ENCODE data around the gene AHNAK. TPM values are rescaled to one million over a fixed set of nuclear protein-coding genes. Genes with fewer than 3 reads are reported as not detected.
"Not testable (repeated sequence)": the region's sequence is repeated elsewhere in the genome, so short reads cannot be mapped to it uniquely, and the experiment has no call there.

AHNAK gene
- total RNA-seq, 1 donor from 2014 or later = 909 TPM

DNA sequence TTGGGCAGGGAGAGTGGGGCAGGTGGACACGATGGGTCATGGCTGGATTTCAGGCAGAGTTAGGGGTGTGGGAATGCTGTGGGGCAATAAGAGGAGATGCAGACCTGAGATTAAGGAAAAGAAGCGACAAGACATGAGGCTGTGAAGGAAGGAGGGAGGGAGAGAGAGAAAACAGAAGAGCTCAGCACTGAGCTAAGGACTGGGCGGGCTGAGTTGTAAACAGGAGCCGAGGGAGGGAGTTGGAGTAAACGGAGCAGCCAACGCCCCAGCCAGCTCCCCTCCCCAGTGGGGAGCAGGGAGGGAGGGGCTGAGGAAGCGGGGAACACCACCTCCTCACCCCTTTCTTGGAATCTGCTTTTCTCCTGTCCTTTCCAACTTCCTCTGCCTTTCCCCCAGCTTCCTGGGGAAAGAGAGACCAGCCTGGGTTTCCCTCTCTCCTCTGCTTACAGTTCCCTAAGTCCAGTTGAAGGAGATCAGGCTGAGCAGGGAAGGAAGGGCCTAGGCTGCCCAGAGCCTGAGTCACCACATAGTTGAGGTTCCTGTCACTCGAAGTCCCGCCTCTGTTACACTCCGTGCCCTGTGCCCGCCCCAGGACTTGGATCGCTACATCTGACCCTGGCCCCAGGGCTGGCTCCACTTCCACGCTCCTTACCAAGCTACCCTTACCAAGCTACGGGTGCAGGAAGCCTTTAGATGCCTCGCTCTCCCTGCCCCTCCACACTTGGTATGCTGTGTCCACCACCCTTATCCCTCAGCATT is 6.7 kb upstream of the AHNAK start:
- DNase-seq = peak; percentile 92

DNA sequence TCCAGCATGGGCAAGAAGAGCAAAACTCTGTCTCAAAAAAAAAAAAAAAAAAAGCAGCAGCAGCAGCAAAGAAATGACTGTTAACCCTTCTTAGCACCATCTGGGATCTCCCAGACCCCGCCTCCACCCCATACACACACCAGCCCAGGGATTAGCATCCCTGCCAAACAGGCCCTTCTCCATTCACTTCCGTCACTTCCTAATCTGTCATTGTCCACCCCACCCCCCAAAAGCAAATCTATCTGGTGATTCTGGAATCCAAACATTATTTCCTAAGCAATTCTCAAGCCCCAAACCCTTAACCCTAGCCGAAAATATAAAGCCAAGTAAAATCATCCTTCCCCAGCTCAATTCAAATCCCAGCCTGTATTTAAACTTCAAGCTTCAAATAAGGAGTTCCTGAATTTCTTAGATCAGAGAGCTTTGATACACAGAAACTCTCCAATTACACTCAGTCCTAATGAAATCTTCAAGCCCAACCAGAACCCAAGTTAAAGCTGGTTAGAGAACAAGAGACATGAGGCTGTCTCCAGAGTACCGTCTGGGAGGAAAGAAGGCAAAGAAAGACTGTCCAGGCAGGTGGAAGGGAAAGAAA is 6.0 kb upstream of the AHNAK start:
- DNase-seq = peak; percentile 84

DNA sequence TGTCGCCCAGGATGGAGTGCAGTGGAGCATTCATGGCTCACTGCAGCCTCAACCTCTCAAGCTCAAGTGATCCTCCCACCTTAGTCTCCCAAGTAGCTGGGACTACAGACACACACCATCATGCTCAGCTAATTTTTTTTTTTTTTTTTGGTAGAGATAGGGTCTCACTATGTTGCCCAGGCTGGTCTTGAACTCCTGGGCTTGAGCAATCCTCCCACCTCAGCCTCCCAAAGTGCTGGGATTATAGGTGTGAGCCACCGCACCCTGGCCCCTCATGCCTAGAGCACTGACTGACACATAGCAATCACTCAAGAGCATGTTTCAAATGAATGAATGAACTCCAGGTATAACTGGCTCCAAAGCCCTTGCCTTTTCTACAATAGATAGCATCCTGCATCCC is 3.9 kb upstream of the AHNAK start:
- not testable (repeated sequence) for DNase-seq

DNA sequence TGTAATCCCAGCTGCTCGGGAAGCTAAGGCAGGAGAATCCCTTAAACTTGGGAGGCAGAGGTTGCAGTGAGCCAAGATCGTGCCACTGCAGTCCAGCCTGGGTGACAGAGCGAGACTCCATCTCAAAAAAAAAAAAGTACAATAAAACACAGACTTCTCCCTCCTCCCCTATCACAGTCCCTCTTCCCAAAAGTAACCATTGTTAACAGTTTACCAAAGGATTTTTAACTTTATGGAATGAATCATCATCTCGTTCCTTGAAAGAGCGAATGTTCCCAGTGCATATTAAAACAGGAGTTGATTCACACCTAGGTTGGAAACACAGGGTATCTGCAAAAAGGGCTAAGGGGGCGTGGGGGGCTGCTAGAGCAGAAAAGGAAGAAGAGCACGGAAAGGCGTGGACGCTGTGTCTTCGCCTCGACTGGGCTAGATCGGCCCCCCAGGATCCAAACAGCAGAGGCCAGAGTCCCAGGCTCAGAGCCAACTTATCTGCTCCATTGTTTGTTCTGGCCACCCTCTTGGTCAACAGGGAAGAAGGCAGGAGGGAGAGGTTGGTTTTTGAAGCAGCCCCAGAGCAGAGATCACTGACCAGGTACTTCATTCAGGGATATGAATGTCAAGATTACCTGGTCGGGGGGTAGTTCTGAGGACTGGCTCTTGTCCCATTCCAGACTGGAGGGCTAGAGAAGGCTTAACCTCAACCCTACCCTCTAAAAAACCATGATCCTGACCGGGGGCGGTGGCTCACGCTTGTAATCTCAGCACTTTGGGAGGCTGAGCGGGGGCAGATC is 2.1 kb upstream of the AHNAK start:
- DNase-seq = no peak

DNA sequence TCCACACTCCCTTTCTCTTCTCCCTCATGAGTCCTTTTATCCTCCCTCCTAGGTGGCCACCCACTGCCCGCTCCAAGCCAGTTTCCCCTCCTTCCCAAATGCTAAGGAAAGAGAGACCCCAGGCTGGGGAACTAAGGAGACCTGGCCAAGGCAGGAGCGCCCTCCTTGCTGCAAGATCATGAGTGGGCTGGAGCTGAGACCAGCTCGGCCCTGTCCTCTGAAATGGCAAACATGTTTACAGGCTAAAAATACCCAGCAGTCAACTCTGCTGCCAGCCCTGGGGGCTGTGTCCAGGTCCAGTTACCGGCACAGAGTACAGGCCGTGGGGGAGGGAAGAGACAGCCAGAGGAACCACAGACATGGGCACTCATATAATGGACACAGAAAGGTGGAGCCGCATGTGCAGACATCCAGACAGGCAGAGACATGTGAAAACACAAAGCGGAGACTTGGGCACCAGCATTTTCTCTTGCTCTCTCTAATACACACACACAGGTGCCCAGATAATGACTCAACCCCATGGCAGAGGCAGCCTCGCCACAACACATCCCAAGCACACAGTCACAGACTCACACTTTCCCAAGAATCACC is 1.2 kb upstream of the AHNAK start:
- peak; percentile 65 for DNase-seq

DNA sequence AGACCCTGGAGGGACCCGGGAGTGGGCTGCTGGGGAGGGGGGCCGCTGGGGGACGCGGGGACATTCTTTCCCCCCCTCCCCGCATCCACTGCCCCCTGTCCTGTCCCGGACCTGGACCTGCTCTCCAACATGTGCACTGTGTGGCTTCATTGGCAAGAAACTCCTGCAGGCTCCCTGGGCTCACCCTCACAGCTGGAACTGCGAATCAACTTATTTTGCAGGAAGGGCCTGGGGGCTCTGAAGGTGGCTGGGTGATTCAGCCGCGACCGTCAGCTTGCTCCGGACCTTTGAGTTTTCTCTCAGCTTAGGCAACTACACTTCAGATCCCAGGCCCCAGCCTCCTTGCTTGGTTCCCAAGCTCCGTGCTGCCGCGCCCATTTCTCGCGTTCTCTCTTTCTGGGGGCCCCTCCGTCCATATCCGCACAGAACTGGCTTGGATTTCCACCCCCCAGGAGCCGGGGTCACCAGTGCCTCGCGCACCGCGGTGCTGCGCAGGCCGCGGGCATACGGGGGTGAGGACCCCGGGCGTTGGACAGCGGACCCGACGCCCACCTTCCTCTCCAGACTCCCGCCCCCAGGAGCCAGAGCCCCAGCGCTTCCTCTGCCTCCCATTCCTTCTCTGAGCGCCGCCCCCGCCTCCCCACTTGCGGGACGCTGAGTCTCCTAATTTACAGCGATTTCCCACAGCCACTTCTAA is 471 bp upstream of the AHNAK start:
- peak; percentile 66 for DNase-seq

DNA sequence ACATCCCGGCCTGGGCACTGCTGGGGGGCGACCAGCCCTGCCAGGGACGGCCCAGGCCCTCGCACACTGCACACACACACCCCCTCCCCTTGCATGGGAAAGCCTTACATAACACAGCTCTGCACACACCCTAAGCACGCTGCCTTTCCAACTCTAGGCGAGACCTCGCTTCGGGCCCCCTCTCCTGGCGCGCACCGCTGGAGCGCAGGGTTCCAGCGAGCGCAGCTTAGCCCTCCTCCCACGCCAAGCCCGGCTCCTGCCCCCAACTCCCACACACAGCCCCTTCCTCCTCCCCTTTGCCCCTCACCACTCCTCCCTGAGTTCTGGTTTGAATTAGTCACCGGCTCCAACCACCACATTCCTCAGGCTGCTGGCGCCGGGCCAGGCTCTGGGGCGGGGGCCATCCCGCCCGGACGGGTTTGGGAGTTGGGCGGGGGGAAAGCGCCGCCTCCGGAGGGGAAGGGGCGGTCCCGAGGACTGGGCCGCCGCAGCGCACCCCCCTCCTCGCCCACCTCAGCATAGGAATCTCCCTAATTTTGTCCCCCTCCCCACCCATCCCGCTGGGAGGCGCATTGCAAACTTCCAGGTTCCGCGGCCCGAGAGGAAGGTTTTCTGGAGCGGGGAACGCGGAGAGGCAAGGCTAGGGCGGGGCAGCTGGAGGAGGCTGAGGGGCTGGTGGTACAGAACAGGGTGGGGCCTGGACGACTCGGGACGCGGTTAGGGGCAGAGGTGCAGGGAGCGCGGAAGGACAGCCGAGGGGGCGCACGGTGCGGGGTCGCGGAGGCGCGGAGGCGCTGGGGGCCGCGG is 966 bp downstream of the AHNAK start:
- peak; percentile 98 for DNase-seq

DNA sequence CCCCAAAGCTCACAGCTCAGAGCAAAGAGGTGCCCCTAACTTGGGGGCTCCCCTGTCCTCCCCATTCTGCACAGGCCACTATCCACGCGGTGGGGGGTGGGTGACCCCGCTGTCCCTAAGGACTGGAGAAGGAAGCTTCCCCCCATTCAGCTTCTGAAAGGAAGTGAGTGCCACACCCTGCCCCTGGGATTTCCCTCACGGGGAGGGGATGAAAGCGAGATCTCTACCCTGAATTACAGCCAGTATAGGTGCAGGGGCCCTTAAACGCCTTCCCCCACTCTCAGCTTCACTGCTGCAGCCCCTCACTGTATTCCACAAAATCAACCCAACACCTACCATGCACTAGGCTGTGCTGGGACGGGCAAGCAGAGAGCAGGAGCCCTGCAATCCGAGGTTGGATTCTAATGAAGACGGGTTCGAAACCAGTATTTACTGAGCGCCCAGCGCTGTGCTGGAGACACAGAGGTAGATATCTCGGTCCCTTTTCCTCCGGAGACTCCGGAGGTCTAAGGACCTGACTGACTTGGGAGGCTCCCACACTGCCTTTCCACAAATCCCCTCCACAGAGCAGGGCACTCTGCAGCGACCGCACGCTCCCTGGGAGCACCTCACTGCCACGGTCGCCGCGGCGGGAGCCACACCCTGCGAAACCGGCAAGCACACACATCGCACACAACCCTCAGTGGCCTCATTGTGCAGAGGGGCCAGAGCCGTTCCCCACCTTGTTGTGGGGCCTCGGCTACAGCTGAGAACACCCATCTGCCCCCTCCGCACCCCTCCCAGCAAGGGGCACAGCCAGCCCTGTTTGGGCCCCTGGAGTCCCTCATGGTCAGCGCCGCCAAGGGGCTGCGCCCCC is 1.8 kb downstream of the AHNAK start:
- peak; percentile 35 for DNase-seq

DNA sequence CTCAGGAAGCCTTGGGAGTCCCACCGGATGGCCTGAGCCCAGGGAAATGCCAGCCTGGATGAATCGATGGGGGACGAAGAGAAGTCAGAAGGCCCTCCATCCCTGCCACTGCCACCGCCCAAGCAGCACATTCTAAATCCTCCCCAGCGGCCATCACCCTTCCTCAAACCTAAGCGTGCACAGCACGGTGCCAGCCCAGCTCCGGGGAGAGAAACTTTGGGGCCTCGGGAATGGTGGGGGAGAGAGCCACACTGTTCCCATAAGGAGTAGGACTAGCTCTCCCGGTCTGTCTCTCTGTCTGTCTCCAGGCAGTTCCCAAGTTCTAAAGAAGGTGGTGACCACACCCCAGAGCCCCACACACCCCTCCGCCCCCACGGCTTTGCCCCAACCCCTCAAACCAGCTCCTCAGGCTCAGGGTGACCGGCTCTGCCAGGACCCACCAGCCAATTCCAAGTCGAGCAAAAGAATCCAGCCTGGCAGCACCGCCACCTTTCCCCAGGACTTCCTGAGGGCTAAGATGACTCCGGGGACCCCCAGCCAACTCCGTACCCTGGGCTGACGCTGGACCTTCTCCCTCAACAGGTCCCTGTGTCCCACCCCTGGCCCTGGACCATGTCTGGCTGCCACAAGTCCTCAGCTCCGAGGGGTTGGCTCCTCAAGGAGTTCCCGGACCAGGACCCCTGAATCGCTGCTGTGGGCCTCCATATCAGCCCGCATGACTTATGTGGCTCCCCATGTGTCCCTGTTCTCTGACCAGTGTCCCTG is 2.7 kb downstream of the AHNAK start:
- DNase-seq = no peak

DNA sequence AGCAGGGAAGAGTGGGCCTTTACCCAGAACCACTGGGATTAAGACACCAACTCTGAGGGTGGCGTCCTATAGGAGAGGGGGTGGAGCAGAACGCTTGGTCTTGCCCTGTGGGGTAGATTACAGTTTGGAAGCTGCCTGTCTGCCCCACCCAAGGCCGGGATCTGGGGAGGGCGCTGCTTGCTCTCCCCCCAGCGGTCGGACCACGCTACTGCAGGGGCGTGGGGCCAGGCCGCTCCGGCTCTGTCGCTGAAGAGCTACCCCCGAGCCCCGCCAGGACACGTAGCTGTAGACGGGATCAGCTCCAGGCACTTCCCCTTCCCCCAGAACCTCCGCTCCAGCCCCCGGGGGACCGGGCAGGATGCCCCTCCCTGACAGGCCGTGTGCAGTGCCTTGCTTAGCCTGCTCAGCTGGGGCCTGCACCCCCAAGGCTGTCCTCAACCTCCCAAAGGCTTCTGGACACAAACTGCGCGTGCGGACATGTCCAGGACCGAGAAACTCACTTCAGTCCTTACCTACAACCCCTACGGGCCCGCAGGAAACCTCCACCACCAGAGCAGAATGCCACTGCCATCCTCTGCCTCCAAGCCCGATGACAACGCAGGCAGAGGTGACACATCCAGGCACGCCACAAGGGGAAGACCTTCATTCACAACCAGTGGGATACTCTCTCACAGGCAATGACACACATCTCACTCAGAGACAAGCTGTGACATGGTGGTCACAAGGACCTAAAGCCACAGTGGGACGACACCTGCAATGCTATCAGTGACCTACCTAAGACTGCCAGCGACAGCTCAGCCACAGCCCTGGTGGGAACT is 3.6 kb downstream of the AHNAK start:
- peak; percentile 91 for DNase-seq

DNA sequence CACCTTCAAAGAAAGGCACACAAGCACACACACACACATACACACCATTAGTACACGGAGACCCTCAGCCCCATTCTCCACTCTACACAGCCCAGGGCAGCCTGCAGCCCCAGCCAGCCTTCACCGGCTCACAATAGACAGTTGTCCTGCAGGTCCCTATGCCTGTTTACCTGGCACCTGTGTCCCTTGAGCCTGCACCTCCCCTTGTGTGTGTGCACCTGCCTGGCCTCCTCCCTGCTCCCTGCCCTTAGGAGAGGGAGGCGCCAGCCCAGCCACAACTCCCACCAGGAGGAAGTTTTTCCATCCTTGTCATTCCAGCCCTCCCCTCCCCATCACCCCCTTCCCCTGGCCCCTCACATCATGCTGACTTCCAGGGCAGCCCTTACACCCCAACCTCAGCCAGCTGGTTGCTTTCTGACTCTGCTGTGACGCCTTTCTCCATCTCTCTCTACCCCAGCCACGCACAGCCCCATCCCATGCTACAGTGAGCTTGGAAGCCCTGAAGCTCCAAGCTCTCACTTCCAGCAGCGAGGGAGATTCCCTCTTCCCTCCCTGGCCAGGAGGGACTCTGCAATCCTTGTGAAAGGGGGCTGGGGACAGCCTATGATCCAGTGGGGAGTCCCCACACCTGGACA is 4.4 kb downstream of the AHNAK start:
- DNase-seq = no peak

DNA sequence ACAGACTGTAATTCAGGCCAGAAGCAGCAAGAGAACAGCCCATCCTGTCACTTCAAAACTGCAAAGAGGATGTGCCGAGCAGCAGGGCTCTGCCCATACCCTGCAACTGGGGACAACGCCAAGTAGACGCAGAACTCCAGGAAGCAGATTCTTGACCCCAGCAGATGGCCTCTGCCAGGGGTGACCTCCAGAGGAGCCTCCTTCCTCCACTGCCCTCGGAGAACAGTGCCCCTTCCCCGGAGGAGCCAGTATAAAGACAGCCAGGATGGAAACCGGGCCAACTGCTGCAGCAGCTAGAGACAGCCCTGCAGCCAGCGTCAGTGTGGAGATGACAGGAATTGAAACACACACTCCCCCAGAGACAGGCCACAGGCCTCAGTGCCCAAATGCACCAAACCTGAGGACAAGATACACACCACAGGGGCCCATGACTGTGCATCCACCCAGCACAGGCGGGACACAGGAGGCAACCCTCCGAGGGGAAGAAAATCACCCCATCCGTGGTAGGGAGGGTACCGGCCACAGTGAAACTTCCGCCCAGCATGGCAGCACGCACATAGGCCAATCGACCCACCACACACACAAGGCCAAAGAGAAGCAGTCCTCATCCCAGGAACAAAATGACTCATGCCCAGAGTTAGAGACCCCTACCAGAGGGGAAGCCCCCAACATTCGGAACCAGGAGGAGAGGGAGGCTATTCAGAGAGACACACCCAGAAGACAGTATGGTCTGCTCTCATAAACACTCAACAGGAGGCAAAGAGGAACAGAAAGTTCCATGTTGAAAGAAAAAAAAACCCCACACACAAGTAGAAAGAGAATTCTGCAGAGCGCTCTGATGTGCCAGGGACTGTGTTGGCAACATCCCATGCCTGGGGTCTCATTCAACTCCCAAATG is 5.6 kb downstream of the AHNAK start:
- peak; percentile 38 for DNase-seq

DNA sequence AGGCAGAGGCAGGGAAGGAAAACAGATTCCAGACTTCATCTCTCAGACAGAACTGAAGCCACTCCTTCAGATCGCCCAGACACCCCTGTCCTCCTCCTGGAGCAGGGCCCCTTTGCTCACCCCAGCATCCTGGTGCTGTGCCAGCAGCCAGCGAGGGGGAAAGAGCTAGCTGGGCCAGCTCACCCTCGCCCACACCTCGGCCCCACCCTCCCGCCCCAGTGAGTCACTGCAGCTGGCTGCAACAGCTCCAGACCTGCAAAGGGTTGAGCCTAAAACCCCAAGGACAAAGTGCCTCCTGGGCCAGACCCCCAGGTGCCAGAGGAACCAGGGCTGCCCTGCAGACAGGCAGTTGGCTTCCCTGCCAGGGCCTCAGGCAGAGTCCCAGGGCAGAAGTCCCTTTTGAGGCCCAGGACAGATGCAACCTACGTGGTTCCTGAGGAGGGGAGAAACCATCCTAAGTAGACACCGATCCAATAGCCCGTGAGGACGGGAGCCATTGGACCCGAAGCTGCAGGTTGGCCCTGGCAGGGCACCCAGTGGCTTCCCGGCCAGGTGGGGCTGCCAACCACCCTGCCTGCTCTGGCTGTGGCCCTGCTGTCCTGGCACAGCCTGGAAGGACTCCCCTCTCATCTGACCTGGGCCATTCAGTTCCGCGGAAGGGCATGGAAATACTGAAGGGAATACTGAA is 7.2 kb downstream of the AHNAK start:
- peak; percentile 76 for DNase-seq

DNA sequence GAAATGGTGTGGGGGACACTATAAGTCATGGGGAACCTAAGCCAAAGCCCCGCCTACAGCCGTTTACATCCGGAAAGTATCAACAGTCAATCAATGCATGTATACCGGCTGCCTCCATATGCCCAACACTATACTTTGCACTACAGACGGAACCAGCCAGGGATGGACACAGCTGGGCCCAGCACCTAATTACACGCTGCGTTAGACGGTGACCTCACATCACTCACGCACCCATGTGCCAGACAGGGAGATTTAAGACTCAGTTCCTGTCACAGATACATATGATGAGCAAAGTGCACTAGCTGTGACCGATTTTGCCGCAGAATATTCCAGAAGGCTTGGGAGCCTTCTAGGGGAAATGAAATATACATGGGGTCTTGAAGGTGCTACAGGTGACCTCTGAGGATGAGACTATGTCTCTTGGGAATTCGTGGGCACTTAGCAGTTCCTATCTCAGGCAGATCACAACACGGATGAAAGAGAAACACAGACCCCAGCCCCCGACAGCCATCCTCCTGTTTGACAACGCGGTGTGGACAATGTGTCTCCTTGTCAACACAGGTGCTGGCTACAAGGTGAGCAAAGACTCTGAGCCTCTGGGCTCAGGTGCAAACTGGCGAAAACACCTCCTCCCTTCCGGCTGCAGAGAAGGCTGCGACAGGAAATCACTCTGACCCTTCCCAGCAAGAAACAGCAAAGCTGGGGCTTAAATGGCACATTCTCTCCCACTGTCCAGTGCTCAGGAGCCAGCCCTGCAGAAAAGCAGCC is 8.0 kb downstream of the AHNAK start:
- no peak for DNase-seq

DNA sequence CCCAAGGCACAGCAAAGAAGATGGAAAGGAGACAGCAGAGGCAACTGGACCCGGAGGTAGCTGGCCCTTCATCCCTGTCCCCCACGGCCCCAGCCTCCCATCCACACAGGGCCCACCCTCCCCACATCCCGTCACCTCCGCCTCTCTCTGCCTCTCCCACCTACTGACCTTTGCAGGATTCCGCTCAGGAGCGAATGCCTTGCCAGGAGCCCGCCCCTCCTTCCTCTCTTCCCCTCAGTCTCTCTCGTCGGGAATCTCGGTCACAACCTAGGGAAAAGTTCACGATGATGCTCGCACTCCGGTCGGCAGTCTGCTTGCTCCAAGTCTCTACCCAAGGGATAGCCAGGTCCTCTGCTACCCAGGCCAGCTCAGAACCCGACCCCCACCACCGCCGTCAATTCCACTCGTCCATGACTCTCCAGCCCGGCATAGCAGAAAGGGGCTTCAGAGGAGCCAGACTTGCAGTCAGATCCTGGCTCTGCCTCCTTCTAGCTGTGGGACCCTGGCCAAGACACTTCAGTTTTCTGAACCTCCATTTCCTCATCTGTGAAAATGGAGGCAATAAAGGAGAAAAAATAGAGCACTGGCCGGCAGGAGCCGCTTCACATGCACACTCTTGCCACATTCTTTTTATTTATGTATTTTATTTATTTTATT is 10.2 kb downstream of the AHNAK start:
- DNase-seq = no peak
